CD14-positive monocyte (primary cell): Measurements from ENCODE around the gene WASF1. TPM values are rescaled to one million over a fixed set of nuclear protein-coding genes. Genes with fewer than 3 reads are reported as not detected.

Experiments
- DNase-seq, 3 donors: peaks; one replicate each; pipeline ENCODE4 v3.0.0-alpha.2; 2011 to 2022
- H2AFZ ChIP-seq: 2 replicates; pipeline ENCODE4 v1.6.0; 2012; ENCODE audit warnings: mild to moderate bottlenecking, low read depth, low read length, inconsistent platforms; ENCODE audit not compliant: insufficient read depth, poor library complexity, severe bottlenecking
- H3K27ac ChIP-seq, 2 donors: 1 replicate in 1 of 2; 2 replicates in 1 of 2; pipeline ENCODE4 v1.5.1; 2012 to 2013; ENCODE audit warnings: low read length in 2 of 2, control low read depth in 1 of 2, inconsistent platforms in 1 of 2, low read depth in 1 of 2, mild to moderate bottlenecking in 1 of 2
- H3K27me3 ChIP-seq, 2 donors: one replicate each; pipeline versions ENCODE4 v1.6.0 to v1.6.1; 2011 to 2013; ENCODE audit warnings: low read length in 2 of 2; ENCODE audit not compliant: control insufficient read depth in 2 of 2, insufficient read depth in 2 of 2
- H3K36me3 ChIP-seq, 2 donors: replicated peaks in 1 of 2; 1 replicate in 1 of 2; 2 replicates in 1 of 2; pipeline versions ENCODE4 v1.5.1 to v1.6.1; 2012 to 2013; ENCODE audit warnings: low read length in 2 of 2, control low read depth in 1 of 2, inconsistent platforms in 1 of 2, mild to moderate bottlenecking in 1 of 2; ENCODE audit not compliant: insufficient read depth in 2 of 2, control insufficient read depth in 1 of 2
- H3K4me1 ChIP-seq, 2 donors: 1 replicate in 1 of 2; 2 replicates in 1 of 2; pipeline versions ENCODE4 v1.5.1 to v1.6.1; 2012 to 2013; ENCODE audit warnings: low read length in 2 of 2, control low read depth in 1 of 2, inconsistent platforms in 1 of 2, mild to moderate bottlenecking in 1 of 2, moderate library complexity in 1 of 2; ENCODE audit not compliant: insufficient read depth in 2 of 2, control insufficient read depth in 1 of 2
- H3K4me2 ChIP-seq: replicated peaks from 2 replicates; pipeline ENCODE3; 2012; ENCODE audit warnings: low read length, moderate library complexity, mild to moderate bottlenecking; ENCODE audit not compliant: poor library complexity, severe bottlenecking; ENCODE audit errors: extremely low read depth
- H3K4me3 ChIP-seq, 3 experiments: fragments of 200-600 bp in 1 of 3; sonication (generic) in 1 of 3; replicated peaks in 1 of 3; 1 replicate in 2 of 3; 2 replicates in 1 of 3; pipeline ENCODE4 v1.5.1; 2011 to 2013; ENCODE audit warnings: low read length in 3 of 3, mild to moderate bottlenecking in 3 of 3, control low read depth in 2 of 3, low read depth in 2 of 3, inconsistent platforms in 1 of 3, moderate library complexity in 1 of 3
- H3K79me2 ChIP-seq: 2 replicates; pipeline ENCODE4 v1.6.0; 2012; ENCODE audit warnings: mild to moderate bottlenecking, control low read depth, inconsistent platforms, low read length, moderate library complexity; ENCODE audit not compliant: insufficient read depth
- H3K9ac ChIP-seq: 2 replicates; pipeline ENCODE4 v1.6.0; 2017; ENCODE audit warnings: low read length, mild to moderate bottlenecking; ENCODE audit not compliant: insufficient read depth, poor library complexity, severe bottlenecking
- H3K9me3 ChIP-seq, 2 donors: replicated peaks in 1 of 2; 1 replicate in 1 of 2; 2 replicates in 1 of 2; pipeline versions ENCODE4 v1.5.1 to v1.6.1; 2012 to 2013; ENCODE audit warnings: low read length in 2 of 2, control low read depth in 1 of 2; ENCODE audit not compliant: control insufficient read depth in 1 of 2, insufficient read depth in 1 of 2
- H4K20me1 ChIP-seq: 2 replicates; pipeline ENCODE4 v1.6.0; 2012; ENCODE audit warnings: mild to moderate bottlenecking, low read length, control low read depth, moderate library complexity; ENCODE audit not compliant: insufficient read depth
- H3K27ac Mint-ChIP-seq, 7 donors: one replicate each; pipeline ENCODE4 v1.8.0; 2020; ENCODE audit warnings: mild to moderate bottlenecking in 7 of 7, mixed read lengths in 7 of 7, moderate library complexity in 6 of 7, inconsistent platforms in 2 of 7
- H3K27me3 Mint-ChIP-seq, 3 donors: one replicate each; pipeline ENCODE4 v1.8.0; 2021 to 2022; ENCODE audit warnings: low read depth in 3 of 3, mild to moderate bottlenecking in 3 of 3, mixed read lengths in 3 of 3, moderate library complexity in 3 of 3, inconsistent platforms in 1 of 3
- H3K36me3 Mint-ChIP-seq, 2 donors: one replicate each; pipeline ENCODE4 v1.8.0; 2020; ENCODE audit warnings: mixed read lengths in 2 of 2, inconsistent platforms in 1 of 2, mild to moderate bottlenecking in 1 of 2
- H3K4me1 Mint-ChIP-seq: one replicate; pipeline ENCODE4 v1.8.0; 2020; ENCODE audit warnings: mild to moderate bottlenecking, mixed read lengths
- H3K4me3 Mint-ChIP-seq, 2 donors: one replicate each; pipeline ENCODE4 v1.8.0; 2020; ENCODE audit warnings: mild to moderate bottlenecking in 2 of 2, mixed read lengths in 2 of 2, moderate library complexity in 1 of 2
- H3K9me3 Mint-ChIP-seq, 7 donors: one replicate each; pipeline ENCODE4 v1.8.0; 2020 to 2022; ENCODE audit warnings: mixed read lengths in 7 of 7, mild to moderate bottlenecking in 6 of 7, moderate library complexity in 6 of 7, inconsistent platforms in 2 of 7
- CTCF ChIP-seq: fragments of 200-600 bp; IDR thresholded peaks from one replicate; pipeline ENCODE4 v1.8.0; 2022; ENCODE audit warnings: antibody characterized with exemption, mild to moderate bottlenecking
- whole genome bisulfite sequencing: methylation state at CpG from one replicate; pipeline ENCODE4 v1.1.5; 2013; ENCODE audit warnings: missing lambda C conversion rate; ENCODE audit not compliant: insufficient coverage; 5-methylcytosine and 5-hydroxymethylcytosine counted together
- intact Hi-C, 2 donors: fragments of 100-400 bp; cut with micrococcal nuclease; formaldehyde crosslinking; loops; one replicate each; pipeline versions ENCODE4 v1.15.0 to v1.15.1; 2023
- polyA plus RNA-seq, 3 donors: library from polyadenylated mRNA; depleted of rRNA in 1 of 3; unstranded in 2 of 3; stranded (reverse) in 1 of 3; fragments of 300-500 nt in 2 of 3; fragments of >200 nt in 1 of 3; fragmentation: Illumina TruSeq in 2 of 3; gene quantifications; 1 replicate in 2 of 3; 2 replicates in 1 of 3; pipeline ENCODE4 v1.2.3, GENCODE V29; 2012 to 2021

The WASF1 gene
- polyA plus RNA-seq, 3 donors: 0.32 to 1.7 (median 1.4) TPM

GRCh38 chr6:110102411-110102810 lies 77.1 kb downstream of the WASF1 start:
- peaks cover 45% of the 10 kb centered on the region for H3K4me1 Mint-ChIP-seq

DNA sequence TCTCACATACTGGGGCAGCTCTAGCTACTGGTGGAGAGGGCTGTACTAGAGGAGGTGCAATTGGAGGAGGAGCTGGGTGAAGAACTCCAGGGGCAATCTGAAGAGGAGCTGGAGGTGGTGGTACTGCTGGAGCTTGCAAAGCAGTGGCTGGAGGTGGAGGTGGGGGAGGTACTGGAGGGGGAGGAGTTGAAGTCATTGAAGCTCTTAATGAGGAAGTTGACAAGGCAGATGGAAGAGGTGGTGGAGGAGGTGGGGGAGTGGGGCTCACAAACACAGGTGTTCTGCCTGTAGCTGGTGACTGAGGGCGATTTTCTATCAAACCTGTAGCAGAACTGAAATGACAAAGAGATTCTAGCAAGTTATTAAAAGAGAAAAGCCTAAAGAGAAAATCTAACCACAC lies 77.6 kb downstream of the WASF1 start:
- no peak for TF ChIP-seq CTCF
- no peak overlapping the region for H2AFZ ChIP-seq
- peaks cover 0 to 2% (median 0%) of the 10 kb centered on the region in 3 donors for H3K27me3 Mint-ChIP-seq
- peaks cover 0 to 1% (median 0%) of the 10 kb centered on the region in 7 donors for H3K9me3 Mint-ChIP-seq
- H3K4me1 Mint-ChIP-seq: peaks cover 47% of the 10 kb centered on the region
- H4K20me1 ChIP-seq: no peaks in the 10 kb centered on the region
- H3K36me3 Mint-ChIP-seq: peaks cover 3% of the 10 kb centered on the region in 2 donors
- no peaks in the 10 kb centered on the region for H3K27me3 ChIP-seq
- peaks cover 25 to 44% of the 10 kb centered on the region in 2 donors for H3K4me1 ChIP-seq
- WGBS: no CpG with 5 or more reads among the region's 1 CpG
- H3K27ac ChIP-seq: no peak overlapping the region
- H3K4me3 ChIP-seq: no peak overlapping the region
- no peaks in the 10 kb centered on the region for H3K79me2 ChIP-seq
- H3K4me3 Mint-ChIP-seq: no peak overlapping the region
- no peaks in the 10 kb centered on the region for H3K9me3 ChIP-seq
- no peaks in the 10 kb centered on the region for H3K36me3 ChIP-seq
- intact Hi-C loops: no loop called here
- no peak overlapping the region for H3K9ac ChIP-seq
- H3K4me2 ChIP-seq: no peak overlapping the region
- H3K27ac Mint-ChIP-seq: peak overlapping the region in 1 of 7 donors; percentile 33
- no peak for DNase-seq

More at GRCh38 chr6:110102411-110102810, 77.1 kb downstream of the WASF1 start:
- no peak overlapping the region for H3K4me3 ChIP-seq
- no peak for DNase-seq
- intact Hi-C loops: no loop called here
- peaks cover 22 to 42% of the 10 kb centered on the region in 2 donors for H3K4me1 ChIP-seq
- H3K27me3 Mint-ChIP-seq: peaks cover 0 to 2% (median 0%) of the 10 kb centered on the region in 3 donors
- no peak overlapping the region for H3K27ac ChIP-seq
- H3K36me3 ChIP-seq: no peaks in the 10 kb centered on the region
- H3K36me3 Mint-ChIP-seq: peaks cover 3% of the 10 kb centered on the region in 2 donors
- H3K79me2 ChIP-seq: no peaks in the 10 kb centered on the region
- H3K27ac Mint-ChIP-seq: no peak overlapping the region
- no peak overlapping the region for H3K4me3 Mint-ChIP-seq
- no peak for TF ChIP-seq CTCF
- H3K27me3 ChIP-seq: no peaks in the 10 kb centered on the region
- no peak overlapping the region for H3K9ac ChIP-seq
- no peaks in the 10 kb centered on the region for H3K9me3 ChIP-seq
- H3K4me2 ChIP-seq: no peak overlapping the region
- no peak overlapping the region for H2AFZ ChIP-seq
- no peaks in the 10 kb centered on the region for H4K20me1 ChIP-seq
- H3K9me3 Mint-ChIP-seq: peaks cover 0 to 1% (median 0%) of the 10 kb centered on the region in 7 donors
